VCaP (cell line): ENCODE data around the gene PRKRA.

Experiments
- H3K27ac ChIP-seq: fragments of 450-650 bp; 2 replicates; pipeline ENCODE4 v1.5.1; 2017
- CTCF ChIP-seq: fragments of 450-650 bp; conservative IDR thresholded peaks from 2 replicates; pipeline ENCODE4 v1.5.1; 2017; ENCODE audit warnings: mild to moderate bottlenecking, moderate library complexity

PRKRA gene

DNA sequence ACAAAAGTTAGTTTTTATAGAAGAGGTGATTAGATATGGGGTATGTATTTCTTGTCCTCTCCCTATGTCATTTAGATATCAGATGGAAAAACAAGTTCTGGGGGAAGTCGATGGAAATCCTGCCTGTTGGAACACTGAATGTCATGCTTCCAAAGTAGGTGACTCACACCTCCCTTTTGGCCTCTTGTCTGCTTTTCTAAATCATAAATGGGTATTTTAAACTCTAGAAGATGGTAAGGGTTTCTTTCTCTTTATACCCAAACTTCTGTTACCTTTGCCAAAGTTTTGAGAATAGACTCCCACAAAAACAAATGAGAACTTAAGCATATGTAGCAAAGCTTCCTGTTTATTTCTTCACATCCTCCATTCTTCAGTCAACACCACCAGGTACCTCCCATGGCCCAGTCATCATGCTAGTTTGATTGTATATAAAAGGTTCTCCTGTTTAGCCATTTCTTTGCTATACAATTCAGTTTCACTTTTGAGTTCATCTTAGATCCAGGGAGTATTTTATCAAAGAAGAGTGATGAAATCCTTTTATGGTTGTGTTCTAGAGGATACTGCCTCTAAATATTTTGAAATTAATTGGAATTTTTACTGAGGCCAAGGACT is 63.9 kb downstream of the PRKRA start:
- TF ChIP-seq CTCF: no peak
- H3K27ac ChIP-seq: no peak overlapping the region

DNA sequence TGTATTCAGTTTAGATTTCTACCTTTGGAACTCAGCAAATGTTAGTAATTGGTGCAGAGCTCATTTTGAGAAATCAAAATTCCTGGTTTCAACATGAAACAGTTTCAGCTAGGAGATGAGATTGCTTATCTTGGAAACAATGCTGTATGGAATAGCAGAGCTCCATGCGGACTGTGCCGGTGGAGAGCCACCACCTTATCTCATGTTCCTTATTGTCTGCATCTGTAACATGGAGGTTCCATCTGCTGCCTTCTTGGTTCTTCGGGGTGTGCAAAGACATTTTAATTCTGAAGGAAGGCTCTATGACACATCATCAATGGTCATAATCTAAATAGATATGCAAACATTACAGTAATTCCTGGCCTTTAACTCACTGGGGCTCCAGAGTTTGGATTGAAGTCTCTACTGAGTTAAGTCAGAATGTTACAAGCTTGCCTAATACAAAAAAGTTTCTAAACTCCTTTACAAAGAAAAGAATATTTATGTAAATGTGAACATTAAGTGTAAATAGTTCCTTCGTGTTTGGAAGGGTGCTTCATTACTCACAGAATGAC is 65.3 kb downstream of the PRKRA start:
- H3K27ac ChIP-seq: no peak overlapping the region
- no peak for TF ChIP-seq CTCF

GRCh38 chr2:178383718-178384117 is 67.3 kb downstream of the PRKRA start:
- no peak overlapping the region for H3K27ac ChIP-seq
- TF ChIP-seq CTCF: no peak
